NCI-H128 (cell line): Measurements from ENCODE around the gene ERF.
"Not testable (repeated sequence)": the region's sequence is repeated elsewhere in the genome, so short reads cannot be mapped to it uniquely, and the experiment has no call there.

Experiments used
- DNase-seq: peaks from one replicate; lab custom pipeline; 2025; ENCODE audit not compliant: unreplicated experiment; lab: John Stamatoyannopoulos, UW

Gene ERF

DNA sequence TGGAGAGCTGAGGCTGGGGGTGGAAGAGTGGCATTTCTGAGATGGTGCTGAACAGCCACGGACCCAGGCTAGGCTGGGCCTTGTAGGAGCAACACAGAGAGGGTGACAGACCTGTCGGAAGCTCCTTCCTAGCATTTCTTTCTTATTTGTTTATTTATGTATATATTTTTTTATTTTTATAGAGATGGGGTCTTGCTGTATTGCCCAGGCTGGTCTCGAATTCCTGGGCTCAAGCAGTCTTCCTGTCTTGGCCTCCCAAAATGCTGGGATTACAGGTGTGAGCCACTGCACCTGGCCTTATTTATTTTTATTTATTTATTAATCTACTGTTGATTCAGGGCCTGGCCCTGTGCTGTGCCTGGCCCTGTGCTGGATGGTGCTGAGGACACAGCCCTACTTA is 20.6 kb upstream of the ERF start:
- no peak for DNase-seq

GRCh38 chr19:42275103-42275502 is 20.2 kb upstream of the ERF start:
- DNase-seq: no peak

- DNase-seq: no peak
These were observed 19.2 kb upstream of the ERF start for GRCh38 chr19:42274065-42274682.

- DNase-seq: no peak
These were observed 18.6 kb upstream of the ERF start for GRCh38 chr19:42273407-42274064.

DNA sequence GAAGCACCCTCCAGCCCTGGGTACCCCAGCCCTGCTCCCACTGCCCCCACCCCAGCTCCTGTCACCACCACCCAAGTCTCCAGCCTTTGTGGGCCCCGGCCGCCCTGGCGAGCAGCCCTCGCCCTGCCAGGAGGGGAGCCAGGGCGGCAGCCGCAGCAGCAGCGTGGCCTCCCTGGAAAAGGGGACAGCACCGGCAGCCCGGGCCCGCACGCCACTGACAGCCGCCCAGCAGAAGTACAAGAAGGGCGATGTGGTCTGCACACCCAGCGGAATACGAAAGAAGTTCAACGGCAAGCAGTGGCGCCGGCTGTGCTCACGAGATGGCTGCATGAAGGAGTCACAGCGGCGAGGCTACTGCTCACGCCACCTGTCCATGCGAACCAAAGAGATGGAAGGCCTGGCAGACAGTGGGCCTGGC is 18.1 kb upstream of the ERF start:
- no peak for DNase-seq

DNA sequence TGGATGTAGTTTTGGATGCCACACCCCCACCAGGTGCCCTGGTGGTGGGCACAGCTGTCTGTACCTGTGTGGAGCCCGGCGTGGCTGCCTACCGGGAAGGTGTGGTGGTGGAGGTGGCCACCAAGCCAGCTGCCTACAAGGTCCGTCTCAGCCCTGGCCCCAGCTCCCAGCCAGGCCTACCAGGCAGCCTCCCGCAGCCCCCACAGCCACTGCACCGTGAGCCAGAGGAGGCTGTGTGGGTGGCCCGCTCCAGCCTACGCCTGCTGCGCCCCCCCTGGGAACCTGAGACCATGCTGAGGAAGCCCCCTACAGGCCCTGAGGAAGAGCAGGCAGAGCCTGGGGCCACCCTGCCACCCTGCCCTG is 17.6 kb upstream of the ERF start:
- DNase-seq: no peak

- DNase-seq: no peak
These were observed 17.1 kb upstream of the ERF start for GRCh38 chr19:42271861-42272534.

DNA sequence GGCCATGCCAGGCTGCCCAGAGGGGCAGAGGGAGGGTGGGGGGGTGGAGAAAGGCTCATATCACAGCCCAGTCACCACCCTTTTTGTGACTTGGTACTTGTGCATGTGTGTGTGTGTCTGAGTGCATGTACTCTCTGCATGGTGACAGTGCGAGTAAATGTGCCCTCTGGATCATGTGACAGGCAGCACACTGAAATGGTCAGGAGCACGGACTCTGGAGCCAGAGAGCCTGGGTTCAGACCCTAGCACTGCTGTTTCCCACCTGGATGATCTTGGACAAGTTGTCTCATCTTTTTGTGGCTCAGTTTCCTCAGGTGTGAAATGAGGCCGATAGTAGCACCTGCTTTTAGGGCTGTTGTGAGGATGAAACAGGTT is 16.1 kb upstream of the ERF start:
- no peak for DNase-seq

DNA sequence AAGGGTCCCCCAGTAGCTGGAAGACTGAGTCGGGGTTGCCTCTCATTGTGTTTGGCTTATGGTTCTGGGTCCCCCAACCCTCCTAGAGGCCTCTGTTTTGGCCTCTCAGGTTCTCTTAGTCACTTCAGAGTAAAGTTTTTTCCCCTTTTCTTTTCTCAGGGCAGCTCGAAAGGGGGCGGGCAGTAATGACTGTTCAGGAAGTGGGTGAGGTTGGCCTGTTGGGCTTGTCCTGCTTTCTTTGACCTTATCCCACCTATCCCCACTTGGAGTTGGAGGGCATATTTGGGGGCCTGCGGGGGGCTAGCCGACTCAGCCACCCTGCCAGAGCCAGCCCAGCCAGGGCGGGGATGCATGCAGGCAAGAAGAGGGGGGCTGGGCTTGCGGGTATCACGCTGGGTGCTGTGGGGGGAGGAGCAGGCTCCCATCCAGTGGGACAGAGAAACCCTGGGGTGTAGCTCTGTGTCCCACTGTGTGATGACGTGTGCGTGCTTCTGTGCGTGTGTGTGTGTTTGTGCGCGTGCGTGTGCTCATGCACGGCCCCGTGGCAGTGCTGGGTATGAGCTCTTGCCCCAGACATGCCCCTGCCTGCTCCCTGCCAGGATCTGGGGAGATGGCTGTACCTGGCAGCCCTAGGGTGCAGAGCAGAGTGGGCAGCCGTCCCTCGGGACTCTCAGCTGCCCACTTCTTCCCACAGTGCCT is 15.6 kb upstream of the ERF start:
- no peak for DNase-seq

DNA sequence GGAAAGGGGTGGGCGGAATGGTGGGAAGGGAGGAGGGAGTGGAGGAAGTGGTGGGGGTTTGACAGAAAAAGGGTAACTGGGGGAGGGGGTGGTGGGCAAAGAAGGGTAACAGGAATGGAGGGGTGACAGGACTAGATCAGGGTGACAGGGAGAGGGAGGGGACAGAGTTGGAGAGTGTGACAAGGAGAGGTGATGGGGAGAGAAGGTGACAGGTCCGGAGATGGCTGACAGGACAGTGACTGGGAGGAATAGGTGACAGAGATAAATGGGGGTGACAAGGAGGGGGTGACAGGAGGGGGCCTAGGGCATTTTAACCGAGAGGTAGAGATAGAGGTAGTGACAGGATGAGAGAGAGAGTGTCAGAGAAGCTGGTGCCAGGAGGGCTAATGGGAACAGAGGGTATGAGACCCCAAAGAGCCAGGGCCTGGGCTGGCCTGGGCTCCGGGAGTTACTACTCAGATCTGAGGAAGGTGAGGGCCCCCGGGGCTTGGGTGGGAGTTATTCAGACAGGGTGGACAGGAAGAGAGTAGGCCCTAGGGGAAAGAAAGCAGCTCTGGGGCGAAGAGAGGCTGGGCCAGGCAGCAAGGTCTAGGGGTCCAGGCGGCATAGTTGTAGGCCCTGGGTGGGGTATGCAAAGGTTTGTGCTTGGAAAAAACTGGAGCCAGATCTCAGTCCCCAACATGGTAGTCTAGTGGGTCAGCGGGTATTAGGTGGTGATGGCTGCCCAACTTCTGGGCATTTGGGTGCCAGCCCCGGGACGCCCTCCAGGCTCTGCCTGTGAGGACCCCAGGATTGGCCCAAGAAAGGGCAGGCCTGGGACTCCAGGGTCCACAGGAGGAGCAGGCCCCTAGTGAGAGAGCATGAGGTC is 14.8 kb upstream of the ERF start:
- no peak for DNase-seq

DNA sequence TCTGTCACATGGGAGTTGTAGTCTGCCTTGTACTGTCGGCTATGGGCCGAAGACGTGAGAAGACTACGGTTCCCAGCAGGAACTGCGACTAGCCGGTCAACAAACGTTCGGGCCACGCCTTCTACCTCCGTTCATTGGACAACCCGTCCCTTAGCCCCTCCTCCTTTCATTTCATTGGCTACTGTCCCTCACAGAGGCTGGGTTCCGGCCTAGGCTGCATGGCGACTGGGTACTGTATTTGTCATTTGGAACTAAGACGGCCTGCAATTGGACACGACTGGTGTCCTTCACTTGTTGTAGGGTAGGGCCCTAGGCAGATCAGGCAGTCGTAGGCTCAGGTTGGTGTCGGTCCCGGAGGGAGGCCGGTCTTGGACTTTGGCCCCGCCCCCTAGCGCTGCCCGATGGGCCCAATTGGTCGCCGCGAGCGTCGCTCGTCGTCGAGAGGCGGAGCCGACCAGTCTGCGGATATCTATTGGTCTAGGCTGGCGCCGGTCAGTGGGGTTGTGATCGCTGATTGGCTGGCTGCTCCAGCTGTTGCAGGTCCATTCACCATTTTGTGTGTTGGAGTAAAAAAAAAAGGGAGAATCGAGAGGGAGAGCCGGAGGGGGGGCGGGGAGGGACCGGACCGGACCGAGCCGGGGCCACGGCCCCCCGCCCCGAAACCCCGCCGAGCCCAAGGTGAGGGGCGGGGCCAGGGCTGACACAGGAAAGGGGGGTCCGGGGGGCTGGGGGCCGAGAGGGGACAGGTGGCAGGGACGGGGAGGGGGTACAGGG is 14.0 kb upstream of the ERF start, which contains the start of gene CIC:
CIC (plus strand) TSS at position 549 of the 774 bp plus-strand sequence. CDS start 2,532 bp downstream, outside the sequence.
- peak; percentile 100 for DNase-seq

GRCh38 chr19:42268142-42268703 is 13.3 kb upstream of the ERF start:
- DNase-seq: peak; percentile 98

- no peak for DNase-seq
These were observed 12.8 kb upstream of the ERF start for GRCh38 chr19:42267644-42268141.

DNA sequence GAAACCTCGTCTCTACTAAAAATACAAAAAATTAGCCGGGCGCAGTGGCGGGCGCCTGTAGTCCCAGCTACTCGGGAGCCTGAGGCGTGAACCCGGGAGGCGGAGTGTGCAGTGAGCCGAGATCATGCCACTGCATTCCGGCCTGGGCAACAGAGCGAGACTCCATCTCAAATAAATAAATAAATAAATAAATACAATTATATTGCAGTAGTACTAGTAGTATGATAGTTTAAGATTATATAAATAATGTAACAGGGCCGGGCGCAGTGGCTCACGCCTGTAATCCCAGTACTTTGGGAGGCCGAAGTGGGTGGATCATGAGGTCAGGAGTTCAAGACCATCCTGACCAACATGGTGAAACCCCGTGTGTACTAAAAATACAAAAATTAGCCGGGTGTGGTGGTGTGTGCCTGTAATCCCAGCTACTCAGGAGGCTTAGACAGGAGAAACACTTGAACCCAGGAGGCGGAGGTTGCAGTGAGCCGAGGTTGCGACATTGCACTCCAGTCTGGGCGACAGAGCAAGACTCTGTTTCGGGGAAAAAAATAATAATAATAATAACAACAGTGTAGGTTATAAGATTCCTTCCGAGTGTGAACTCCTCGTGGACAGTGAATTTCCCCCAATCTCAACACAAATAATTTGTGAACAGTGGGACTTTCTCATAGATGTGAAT is 12.1 kb upstream of the ERF start:
- DNase-seq: not testable (repeated sequence)

GRCh38 chr19:42266105-42266504 is 11.2 kb upstream of the ERF start:
- not testable (repeated sequence) for DNase-seq

- no peak for DNase-seq
These were observed 6.8 kb upstream of the ERF start for GRCh38 chr19:42261763-42262162.

GRCh38 chr19:42257842-42258241 is 2.9 kb upstream of the ERF start:
- DNase-seq: not testable (repeated sequence)

DNA sequence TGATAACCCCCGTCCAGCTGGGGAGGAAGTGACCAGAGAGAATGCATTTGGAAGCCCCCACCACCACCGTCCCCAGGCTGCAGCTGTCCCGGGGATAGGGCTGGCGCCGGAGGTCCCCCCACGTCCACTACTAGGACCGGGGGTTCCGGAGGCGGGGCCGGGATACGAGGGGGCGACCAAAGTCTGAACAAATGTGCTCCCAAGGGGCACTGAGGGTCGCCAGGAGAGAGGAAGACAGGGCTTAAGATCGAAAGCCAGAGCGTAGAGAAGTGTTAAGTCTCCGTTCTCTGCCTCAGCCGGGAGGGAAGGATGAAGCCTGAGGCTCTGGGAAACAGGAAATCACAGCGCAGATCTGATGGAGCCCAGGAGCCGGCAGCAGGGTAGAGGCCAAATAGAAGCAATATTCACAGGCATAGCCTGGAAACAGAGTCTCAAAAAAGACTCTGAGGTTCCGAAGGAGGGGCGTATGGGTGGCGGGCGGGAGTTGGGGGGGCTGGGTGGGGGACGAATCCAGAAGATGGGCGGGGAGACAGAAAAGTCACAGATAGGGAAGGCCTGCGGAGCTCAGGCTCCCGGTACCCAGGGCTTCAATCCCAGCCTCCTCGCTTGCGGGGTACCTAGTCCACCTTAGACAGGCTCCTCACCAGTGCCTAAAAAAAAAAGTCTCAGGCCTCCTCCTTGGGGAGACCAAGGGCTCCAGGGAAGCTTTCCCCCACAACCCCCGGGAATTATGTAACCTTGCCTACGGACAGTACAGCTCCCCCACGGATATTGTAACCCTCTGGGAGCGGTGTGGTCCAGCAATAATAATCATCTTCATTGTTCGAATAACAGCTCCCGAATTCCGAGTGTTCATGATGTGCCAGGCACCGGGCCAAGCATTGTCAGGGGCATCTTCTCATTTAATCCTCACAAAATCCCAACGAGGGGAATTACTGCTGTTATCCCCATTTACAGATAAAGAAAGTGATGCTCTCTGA is 1.1 kb upstream of the ERF start:
- no peak for DNase-seq
